Neural progenitor cell (in vitro differentiated cells): ENCODE measurements around the gene ZNF519.
"Not testable (repeated sequence)": the region's sequence is repeated elsewhere in the genome, so short reads cannot be mapped to it uniquely, and the experiment has no call there.

Source experiments
- CTCF ChIP-seq: fragments of 200-600 bp; sonication (generic); IDR thresholded peaks from 2 replicates; pipeline ENCODE4 v1.5.1; 2017; ENCODE audit warnings: antibody characterized with exemption, mild to moderate bottlenecking
- EZH2 ChIP-seq: fragments of 200-600 bp; sonication (generic); IDR thresholded peaks from 2 replicates; pipeline ENCODE4 v1.6.1; 2017; ENCODE audit warnings: antibody characterized with exemption, mild to moderate bottlenecking, moderate library complexity

- not testable (repeated sequence) for TF ChIP-seq CTCF, EZH2
These were observed 46.3 kb upstream of the ZNF519 start for GRCh38 chr18:14178321-14179196.
